ENCODE data around the gene JAKMIP2. TPM values are rescaled to one million over a fixed set of nuclear protein-coding genes. Genes with fewer than 3 reads are reported as not detected.
"Not testable (repeated sequence)": the region's sequence is repeated elsewhere in the genome, so short reads cannot be mapped to it uniquely, and the experiment has no call there.

The JAKMIP2 gene
- total and polyA plus RNA-seq, 4 donors, result 0.93 to 3.8 (median 2.1) TPM

- peaks cover 0 to 4% (median 0%) of the 10 kb centered on the region in 4 donors for H3K9me3 ChIP-seq (ENCODE audit: control insufficient read depth in 4 of 4, insufficient read depth in 3 of 4, low read length in 3 of 4)
These were observed 191.4 kb downstream of the JAKMIP2 start for GRCh38 chr5:147591120-147591519.

GRCh38 chr5:147590096-147590495 lies 192.4 kb downstream of the JAKMIP2 start:
- peaks cover 0 to 15% (median 0%) of the 10 kb centered on the region in 5 donors for H3K4me1 ChIP-seq (ENCODE audit: control insufficient read depth in 5 of 5, insufficient read depth in 5 of 5, low read length in 5 of 5)
- TF ChIP-seq, protein P1, sequence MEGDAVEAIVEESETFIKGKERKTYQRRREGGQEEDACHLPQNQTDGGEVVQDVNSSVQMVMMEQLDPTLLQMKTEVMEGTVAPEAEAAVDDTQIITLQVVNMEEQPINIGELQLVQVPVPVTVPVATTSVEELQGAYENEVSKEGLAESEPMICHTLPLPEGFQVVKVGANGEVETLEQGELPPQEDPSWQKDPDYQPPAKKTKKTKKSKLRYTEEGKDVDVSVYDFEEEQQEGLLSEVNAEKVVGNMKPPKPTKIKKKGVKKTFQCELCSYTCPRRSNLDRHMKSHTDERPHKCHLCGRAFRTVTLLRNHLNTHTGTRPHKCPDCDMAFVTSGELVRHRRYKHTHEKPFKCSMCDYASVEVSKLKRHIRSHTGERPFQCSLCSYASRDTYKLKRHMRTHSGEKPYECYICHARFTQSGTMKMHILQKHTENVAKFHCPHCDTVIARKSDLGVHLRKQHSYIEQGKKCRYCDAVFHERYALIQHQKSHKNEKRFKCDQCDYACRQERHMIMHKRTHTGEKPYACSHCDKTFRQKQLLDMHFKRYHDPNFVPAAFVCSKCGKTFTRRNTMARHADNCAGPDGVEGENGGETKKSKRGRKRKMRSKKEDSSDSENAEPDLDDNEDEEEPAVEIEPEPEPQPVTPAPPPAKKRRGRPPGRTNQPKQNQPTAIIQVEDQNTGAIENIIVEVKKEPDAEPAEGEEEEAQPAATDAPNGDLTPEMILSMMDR (IDR thresholded peaks at IDR 0.05; ENCODE audit: control extremely low read depth, extremely low read depth), result no peak
- no peak overlapping the region for H3K27ac ChIP-seq (ENCODE audit: low read depth in 1 of 2, low read length in 1 of 2)
- ATAC-seq (ENCODE audit: insufficient read depth, low FRiP score), result no peak
- H3K9me3 ChIP-seq (ENCODE audit: control insufficient read depth in 4 of 4, insufficient read depth in 3 of 4, low read length in 3 of 4), result peaks cover 0 to 4% (median 0%) of the 10 kb centered on the region in 4 donors
- H3K27me3 ChIP-seq (ENCODE audit: control insufficient read depth in 3 of 3, insufficient read depth in 3 of 3, low read length in 2 of 3), result no peaks in the 10 kb centered on the region
- peak in 2 of 3 donors; percentile 50 to 57 for DNase-seq
- H3K36me3 ChIP-seq (ENCODE audit: control insufficient read depth in 4 of 4, insufficient read depth in 4 of 4, low read length in 4 of 4), result peaks cover 0 to 5% (median 0%) of the 10 kb centered on the region in 4 donors
- no peak overlapping the region for H3K9ac ChIP-seq (ENCODE audit: insufficient read depth in 1 of 2, low read length in 2 of 2)
- H3K4me3 ChIP-seq, result no peak overlapping the region

More at GRCh38 chr5:147591120-147591519, 191.4 kb downstream of the JAKMIP2 start:
- H3K4me3 ChIP-seq, result no peak overlapping the region
- TF ChIP-seq, protein P1 (IDR thresholded peaks at IDR 0.05; ENCODE audit: control extremely low read depth, extremely low read depth), result no peak
- peaks cover 0 to 15% (median 0%) of the 10 kb centered on the region in 5 donors for H3K4me1 ChIP-seq (ENCODE audit: control insufficient read depth in 5 of 5, insufficient read depth in 5 of 5, low read length in 5 of 5)
- no peak overlapping the region for H3K27ac ChIP-seq (ENCODE audit: low read depth in 1 of 2, low read length in 1 of 2)
- H3K9ac ChIP-seq (ENCODE audit: insufficient read depth in 1 of 2, low read length in 2 of 2), result no peak overlapping the region
- H3K27me3 ChIP-seq (ENCODE audit: control insufficient read depth in 3 of 3, insufficient read depth in 3 of 3, low read length in 2 of 3), result no peaks in the 10 kb centered on the region
- H3K36me3 ChIP-seq (ENCODE audit: control insufficient read depth in 4 of 4, insufficient read depth in 4 of 4, low read length in 4 of 4), result peaks cover 0 to 8% (median 0%) of the 10 kb centered on the region in 4 donors
- ATAC-seq (ENCODE audit: insufficient read depth, low FRiP score), result no peak
- no peak for DNase-seq
- 69 to 85% methylated on average over 1 of the region's 1 CpG for WGBS, 2 donors

- TF ChIP-seq, protein P1 (IDR thresholded peaks at IDR 0.05; ENCODE audit: control extremely low read depth, extremely low read depth), result no peak
- DNase-seq, result peak in 2 of 3 donors; percentile 34 to 57
- ATAC-seq (ENCODE audit: insufficient read depth, low FRiP score), result no peak
- H3K4me3 ChIP-seq, result no peak overlapping the region
- H3K4me1 ChIP-seq (ENCODE audit: control insufficient read depth in 5 of 5, insufficient read depth in 5 of 5, low read length in 5 of 5), result peaks cover 0 to 15% (median 0%) of the 10 kb centered on the region in 5 donors
- H3K9me3 ChIP-seq (ENCODE audit: control insufficient read depth in 4 of 4, insufficient read depth in 3 of 4, low read length in 3 of 4), result no peaks in the 10 kb centered on the region
- no peak overlapping the region for H3K27ac ChIP-seq (ENCODE audit: low read depth in 1 of 2, low read length in 1 of 2)
- H3K9ac ChIP-seq (ENCODE audit: insufficient read depth in 1 of 2, low read length in 2 of 2), result no peak overlapping the region
- no peaks in the 10 kb centered on the region for H3K27me3 ChIP-seq (ENCODE audit: control insufficient read depth in 3 of 3, insufficient read depth in 3 of 3, low read length in 2 of 3)
- 89 to 98% methylated on average over 1 of the region's 1 CpG for WGBS, 2 donors
- H3K36me3 ChIP-seq (ENCODE audit: control insufficient read depth in 4 of 4, insufficient read depth in 4 of 4, low read length in 4 of 4), result no peaks in the 10 kb centered on the region
These were observed 195.7 kb downstream of the JAKMIP2 start for GRCh38 chr5:147586832-147587231.

DNA sequence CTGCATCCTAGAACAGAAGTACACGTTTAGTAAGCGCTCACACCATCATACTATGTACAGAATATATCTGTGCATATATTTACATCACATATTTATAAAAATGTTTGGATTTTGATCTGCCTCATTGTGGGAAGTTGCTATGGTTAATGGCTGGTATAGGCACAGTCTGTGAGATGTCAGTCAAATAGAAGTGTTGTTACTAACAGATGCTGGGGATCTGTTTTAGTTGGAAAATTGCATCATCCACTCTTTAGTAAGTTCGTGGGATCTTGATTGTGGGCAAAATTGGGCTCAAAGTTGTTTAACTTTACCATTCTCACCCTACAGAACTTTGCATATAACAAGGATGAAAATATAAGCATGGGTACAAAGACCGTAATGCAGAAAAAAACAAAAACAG lies 196.3 kb downstream of the JAKMIP2 start:
- no peak for DNase-seq
- H3K4me1 ChIP-seq (ENCODE audit: control insufficient read depth in 5 of 5, insufficient read depth in 5 of 5, low read length in 5 of 5), result peaks cover 0 to 15% (median 0%) of the 10 kb centered on the region in 5 donors
- WGBS, 2 donors, result 81% methylated on average over 4 of the region's 4 CpGs
- TF ChIP-seq, protein P1 (IDR thresholded peaks at IDR 0.05; ENCODE audit: control extremely low read depth, extremely low read depth), result no peak
- no peak overlapping the region for H3K27ac ChIP-seq (ENCODE audit: low read depth in 1 of 2, low read length in 1 of 2)
- no peak overlapping the region for H3K9ac ChIP-seq (ENCODE audit: insufficient read depth in 1 of 2, low read length in 2 of 2)
- no peak overlapping the region for H3K4me3 ChIP-seq
- ATAC-seq (ENCODE audit: insufficient read depth, low FRiP score), result no peak
- H3K36me3 ChIP-seq (ENCODE audit: control insufficient read depth in 4 of 4, insufficient read depth in 4 of 4, low read length in 4 of 4), result no peaks in the 10 kb centered on the region
- H3K27me3 ChIP-seq (ENCODE audit: control insufficient read depth in 3 of 3, insufficient read depth in 3 of 3, low read length in 2 of 3), result no peaks in the 10 kb centered on the region
- H3K9me3 ChIP-seq (ENCODE audit: control insufficient read depth in 4 of 4, insufficient read depth in 3 of 4, low read length in 3 of 4), result peaks cover 0 to 3% (median 0%) of the 10 kb centered on the region in 4 donors

DNA sequence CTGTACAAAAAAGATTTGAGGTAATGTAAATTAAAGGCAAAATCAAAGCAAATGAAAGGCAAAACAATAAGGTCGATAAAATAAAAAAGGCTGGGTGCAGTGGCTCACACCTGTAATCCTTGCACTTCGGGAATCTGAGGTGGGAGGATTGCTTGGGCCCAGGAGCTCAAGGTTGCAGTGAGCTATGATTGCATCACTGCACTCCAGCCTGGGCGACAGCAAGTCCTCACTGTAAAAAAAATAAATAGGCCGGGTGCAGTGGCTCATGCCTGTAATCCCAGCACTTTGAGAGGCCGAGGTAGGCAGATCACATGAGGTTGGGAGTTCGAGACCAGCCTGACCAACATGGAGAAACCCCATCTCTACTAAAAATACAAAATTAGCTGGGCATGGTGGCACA lies 200.3 kb downstream of the JAKMIP2 start:
- not testable (repeated sequence) for H3K9me3 ChIP-seq (ENCODE audit: control insufficient read depth in 4 of 4, insufficient read depth in 3 of 4, low read length in 3 of 4); H3K4me3 ChIP-seq; H3K4me1 ChIP-seq (ENCODE audit: control insufficient read depth in 5 of 5, insufficient read depth in 5 of 5, low read length in 5 of 5); H3K9ac ChIP-seq (ENCODE audit: insufficient read depth in 1 of 2, low read length in 2 of 2); ATAC-seq (ENCODE audit: insufficient read depth, low FRiP score); H3K27ac ChIP-seq (ENCODE audit: low read depth in 1 of 2, low read length in 1 of 2); H3K36me3 ChIP-seq (ENCODE audit: control insufficient read depth in 4 of 4, insufficient read depth in 4 of 4, low read length in 4 of 4); H3K27me3 ChIP-seq (ENCODE audit: control insufficient read depth in 3 of 3, insufficient read depth in 3 of 3, low read length in 2 of 3); DNase-seq
- 78 to 91% methylated on average over 6 of the region's 6 CpGs for WGBS, 2 donors

All from lung (tissue), 12 donors.